ENCODE measurements around the gene HOXA11. TPM values are rescaled to one million over a fixed set of nuclear protein-coding genes. Genes with fewer than 3 reads are reported as not detected.

Gene HOXA11
- polyA plus RNA-seq, 1 donor from 2014 or later = not detected

DNA sequence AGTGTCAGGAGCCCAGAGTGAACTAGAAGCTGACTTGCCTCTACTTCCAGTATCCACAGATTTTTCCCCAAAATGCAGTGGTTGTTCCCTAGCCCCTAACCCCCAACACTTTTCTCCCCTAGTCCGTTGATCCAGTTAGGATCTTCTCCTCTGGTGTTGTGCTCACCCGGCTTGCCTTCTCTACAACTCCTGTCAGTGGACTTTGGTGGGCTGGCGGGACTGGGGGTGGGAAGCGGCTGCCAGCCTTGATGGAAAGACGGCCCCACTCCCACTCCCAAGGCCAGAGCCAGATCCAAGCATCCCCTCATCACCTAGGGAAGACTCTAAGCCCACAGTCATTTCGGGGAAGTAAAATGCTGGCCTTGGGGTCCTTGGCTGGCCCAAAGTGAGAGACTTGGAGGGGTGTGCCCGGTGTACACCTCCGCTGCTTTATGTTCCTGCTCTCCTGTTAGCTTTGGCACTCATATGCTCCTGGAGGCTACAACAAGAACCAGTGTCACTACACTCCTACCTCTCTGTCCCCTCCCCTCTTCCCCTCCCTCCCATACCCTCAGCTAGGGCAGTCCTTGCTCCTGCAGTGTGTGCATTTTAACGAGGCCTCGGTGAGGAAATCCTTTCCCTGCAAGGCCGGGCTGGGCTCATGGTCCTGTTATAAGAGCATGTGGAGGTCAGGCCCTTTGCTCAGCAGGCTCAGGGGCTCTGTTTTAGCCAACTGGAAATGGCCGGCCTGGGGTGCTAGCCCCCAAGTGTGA is 10.0 kb downstream of the HOXA11 start:
- Histone ChIP-seq H3K9me3 (ENCODE audit: low read length) (peaks cover 15% of the 10 kb centered on the region), H2AFZ (ENCODE audit: low read depth, low read length) (no peak overlapping the region), H3K9ac (ENCODE audit: low read length) (no peak overlapping the region), H3K4me2 (ENCODE audit: low read length) (no peak overlapping the region), H3K9me2 (ENCODE audit: insufficient read depth, low read length) (no peaks in the 10 kb centered on the region), H3K79me2 (replicated peaks; ENCODE audit: insufficient read depth, low read length) (no peaks in the 10 kb centered on the region), H3K4me3 (ENCODE audit: low read length) (no peak overlapping the region), H4K20me1 (ENCODE audit: insufficient read depth) (no peaks in the 10 kb centered on the region), H3F3A (ENCODE audit: insufficient read depth, low read length, poor library complexity, severe bottlenecking) (no peaks in the 10 kb centered on the region), H3K27me3 (ENCODE audit: insufficient read depth, low read depth, low read length) (peaks cover 100% of the 10 kb centered on the region), H3K36me3 (ENCODE audit: insufficient read depth, low read length) (no peaks in the 10 kb centered on the region), H3K27ac (ENCODE audit: low read length) (no peak overlapping the region)
- TF ChIP-seq EZH2 (IDR thresholded peaks at IDR 0.05; ENCODE audit: borderline replicate concordance, insufficient read depth, low read length, poor library complexity, severe bottlenecking) (no peak), EP300 (conservative IDR thresholded peaks at IDR 0.05; ENCODE audit: poor library complexity, severe bottlenecking) (no peak), MXI1 (conservative IDR thresholded peaks at IDR 0.05; ENCODE audit: poor library complexity, severe bottlenecking) (no peak), SMC3 (conservative IDR thresholded peaks at IDR 0.05; ENCODE audit: poor library complexity) (no peak), TAF1 (IDR thresholded peaks at IDR 0.05; ENCODE audit: low read depth) (no peak), POLR2AphosphoS5 (IDR thresholded peaks at IDR 0.05) (no peak), RAD21 (conservative IDR thresholded peaks at IDR 0.05) (no peak)
- TF ChIP-seq, protein P1, sequence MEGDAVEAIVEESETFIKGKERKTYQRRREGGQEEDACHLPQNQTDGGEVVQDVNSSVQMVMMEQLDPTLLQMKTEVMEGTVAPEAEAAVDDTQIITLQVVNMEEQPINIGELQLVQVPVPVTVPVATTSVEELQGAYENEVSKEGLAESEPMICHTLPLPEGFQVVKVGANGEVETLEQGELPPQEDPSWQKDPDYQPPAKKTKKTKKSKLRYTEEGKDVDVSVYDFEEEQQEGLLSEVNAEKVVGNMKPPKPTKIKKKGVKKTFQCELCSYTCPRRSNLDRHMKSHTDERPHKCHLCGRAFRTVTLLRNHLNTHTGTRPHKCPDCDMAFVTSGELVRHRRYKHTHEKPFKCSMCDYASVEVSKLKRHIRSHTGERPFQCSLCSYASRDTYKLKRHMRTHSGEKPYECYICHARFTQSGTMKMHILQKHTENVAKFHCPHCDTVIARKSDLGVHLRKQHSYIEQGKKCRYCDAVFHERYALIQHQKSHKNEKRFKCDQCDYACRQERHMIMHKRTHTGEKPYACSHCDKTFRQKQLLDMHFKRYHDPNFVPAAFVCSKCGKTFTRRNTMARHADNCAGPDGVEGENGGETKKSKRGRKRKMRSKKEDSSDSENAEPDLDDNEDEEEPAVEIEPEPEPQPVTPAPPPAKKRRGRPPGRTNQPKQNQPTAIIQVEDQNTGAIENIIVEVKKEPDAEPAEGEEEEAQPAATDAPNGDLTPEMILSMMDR (IDR thresholded peaks at IDR 0.05; ENCODE audit: poor library complexity, severe bottlenecking) = no peak
- TF ChIP-seq, protein P2, sequence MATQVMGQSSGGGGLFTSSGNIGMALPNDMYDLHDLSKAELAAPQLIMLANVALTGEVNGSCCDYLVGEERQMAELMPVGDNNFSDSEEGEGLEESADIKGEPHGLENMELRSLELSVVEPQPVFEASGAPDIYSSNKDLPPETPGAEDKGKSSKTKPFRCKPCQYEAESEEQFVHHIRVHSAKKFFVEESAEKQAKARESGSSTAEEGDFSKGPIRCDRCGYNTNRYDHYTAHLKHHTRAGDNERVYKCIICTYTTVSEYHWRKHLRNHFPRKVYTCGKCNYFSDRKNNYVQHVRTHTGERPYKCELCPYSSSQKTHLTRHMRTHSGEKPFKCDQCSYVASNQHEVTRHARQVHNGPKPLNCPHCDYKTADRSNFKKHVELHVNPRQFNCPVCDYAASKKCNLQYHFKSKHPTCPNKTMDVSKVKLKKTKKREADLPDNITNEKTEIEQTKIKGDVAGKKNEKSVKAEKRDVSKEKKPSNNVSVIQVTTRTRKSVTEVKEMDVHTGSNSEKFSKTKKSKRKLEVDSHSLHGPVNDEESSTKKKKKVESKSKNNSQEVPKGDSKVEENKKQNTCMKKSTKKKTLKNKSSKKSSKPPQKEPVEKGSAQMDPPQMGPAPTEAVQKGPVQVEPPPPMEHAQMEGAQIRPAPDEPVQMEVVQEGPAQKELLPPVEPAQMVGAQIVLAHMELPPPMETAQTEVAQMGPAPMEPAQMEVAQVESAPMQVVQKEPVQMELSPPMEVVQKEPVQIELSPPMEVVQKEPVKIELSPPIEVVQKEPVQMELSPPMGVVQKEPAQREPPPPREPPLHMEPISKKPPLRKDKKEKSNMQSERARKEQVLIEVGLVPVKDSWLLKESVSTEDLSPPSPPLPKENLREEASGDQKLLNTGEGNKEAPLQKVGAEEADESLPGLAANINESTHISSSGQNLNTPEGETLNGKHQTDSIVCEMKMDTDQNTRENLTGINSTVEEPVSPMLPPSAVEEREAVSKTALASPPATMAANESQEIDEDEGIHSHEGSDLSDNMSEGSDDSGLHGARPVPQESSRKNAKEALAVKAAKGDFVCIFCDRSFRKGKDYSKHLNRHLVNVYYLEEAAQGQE (IDR thresholded peaks at IDR 0.05; ENCODE audit: borderline replicate concordance) = no peak

DNA sequence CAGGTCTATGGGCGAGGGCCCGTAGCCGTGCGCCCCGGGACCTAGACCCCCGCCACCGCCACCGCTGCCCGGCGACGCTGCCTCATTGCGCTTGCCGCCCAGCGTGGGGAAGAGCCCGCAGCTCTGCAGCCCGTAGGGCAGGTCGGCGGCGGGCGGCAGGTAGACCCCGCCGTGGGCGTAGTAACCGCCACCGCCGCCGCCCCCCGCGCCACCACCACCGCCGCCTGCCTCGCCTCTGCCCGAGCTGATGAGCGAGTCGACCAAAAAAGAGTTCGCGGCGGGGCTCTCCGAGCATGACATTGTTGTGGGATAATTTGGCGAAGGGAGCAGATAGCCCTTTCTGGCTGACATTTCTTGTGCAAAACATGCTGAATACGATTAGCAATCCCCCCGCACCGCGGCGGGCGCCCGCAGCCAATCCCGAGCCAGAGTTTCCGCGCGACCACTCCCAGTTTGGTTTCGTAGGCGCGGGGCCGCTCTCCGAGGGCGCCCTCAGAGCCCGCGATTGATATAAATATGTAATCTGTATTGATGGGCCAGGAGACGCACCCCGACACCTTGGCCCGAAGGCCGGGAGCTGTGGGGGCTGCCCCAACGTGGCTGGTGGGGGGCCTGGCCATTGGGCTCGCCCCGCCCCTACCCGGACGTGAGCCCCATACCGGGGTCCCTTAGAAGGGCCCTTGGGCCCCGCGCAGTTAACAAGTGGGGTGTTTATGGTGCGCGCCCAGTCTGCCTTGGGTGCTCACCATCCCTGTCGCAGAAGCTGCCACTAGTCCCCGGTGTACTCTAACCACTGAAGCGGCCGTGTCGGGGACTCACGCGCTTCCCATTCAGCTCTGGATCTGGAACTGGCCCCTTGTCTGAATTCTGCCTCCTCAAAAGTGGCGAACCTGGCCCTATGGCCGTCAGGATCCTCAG is 10.8 kb downstream of the HOXA11 start, which contains the start of gene HOXA10:
TSS of gene HOXA10 (minus strand) at position 365 of the 918 bp plus-strand sequence. CDS start at position 351, 14 bp downstream.
- Histone ChIP-seq H3K36me3 (ENCODE audit: insufficient read depth, low read length) (no peaks in the 10 kb centered on the region), H3K4me2 (ENCODE audit: low read length) (no peak within 1 kb of the TSS), H2AFZ (ENCODE audit: low read depth, low read length) (no peak within 1 kb of the TSS), H3K9me3 (ENCODE audit: low read length) (peaks cover 11% of the 10 kb centered on the region), H3K9ac (ENCODE audit: low read length) (no peak within 1 kb of the TSS), H3K27ac (ENCODE audit: low read length) (no peak within 1 kb of the TSS), H3F3A (ENCODE audit: insufficient read depth, low read length, poor library complexity, severe bottlenecking) (no peaks in the 10 kb centered on the region), H4K20me1 (ENCODE audit: insufficient read depth) (no peaks in the 10 kb centered on the region), H3K9me2 (ENCODE audit: insufficient read depth, low read length) (no peaks in the 10 kb centered on the region), H3K79me2 (replicated peaks; ENCODE audit: insufficient read depth, low read length) (no peaks in the 10 kb centered on the region), H3K4me3 (ENCODE audit: low read length) (peak within 1 kb of the TSS; percentile 52), H3K27me3 (ENCODE audit: insufficient read depth, low read depth, low read length) (peaks cover 100% of the 10 kb centered on the region)
- TF ChIP-seq SMC3 (conservative IDR thresholded peaks at IDR 0.05; ENCODE audit: poor library complexity) (no peak), MXI1 (conservative IDR thresholded peaks at IDR 0.05; ENCODE audit: poor library complexity, severe bottlenecking) (no peak), POLR2AphosphoS5 (IDR thresholded peaks at IDR 0.05) (no peak), EZH2 (IDR thresholded peaks at IDR 0.05; ENCODE audit: borderline replicate concordance, insufficient read depth, low read length, poor library complexity, severe bottlenecking) (no peak), RAD21 (conservative IDR thresholded peaks at IDR 0.05) (no peak), EP300 (conservative IDR thresholded peaks at IDR 0.05; ENCODE audit: poor library complexity, severe bottlenecking) (no peak), TAF1 (IDR thresholded peaks at IDR 0.05; ENCODE audit: low read depth) (no peak)
- TF ChIP-seq, protein P2 (IDR thresholded peaks at IDR 0.05; ENCODE audit: borderline replicate concordance) = no peak
- TF ChIP-seq, protein P1 (IDR thresholded peaks at IDR 0.05; ENCODE audit: poor library complexity, severe bottlenecking) = no peak
